Non-pigmented ciliary epithelial cell (primary cell): Measurements from ENCODE around the gene PCID2.

Source experiments
- DNase-seq: peaks from one replicate; pipeline ENCODE4 v3.0.0-alpha.2; 2010; ENCODE audit warnings: low read depth

The PCID2 gene

DNA sequence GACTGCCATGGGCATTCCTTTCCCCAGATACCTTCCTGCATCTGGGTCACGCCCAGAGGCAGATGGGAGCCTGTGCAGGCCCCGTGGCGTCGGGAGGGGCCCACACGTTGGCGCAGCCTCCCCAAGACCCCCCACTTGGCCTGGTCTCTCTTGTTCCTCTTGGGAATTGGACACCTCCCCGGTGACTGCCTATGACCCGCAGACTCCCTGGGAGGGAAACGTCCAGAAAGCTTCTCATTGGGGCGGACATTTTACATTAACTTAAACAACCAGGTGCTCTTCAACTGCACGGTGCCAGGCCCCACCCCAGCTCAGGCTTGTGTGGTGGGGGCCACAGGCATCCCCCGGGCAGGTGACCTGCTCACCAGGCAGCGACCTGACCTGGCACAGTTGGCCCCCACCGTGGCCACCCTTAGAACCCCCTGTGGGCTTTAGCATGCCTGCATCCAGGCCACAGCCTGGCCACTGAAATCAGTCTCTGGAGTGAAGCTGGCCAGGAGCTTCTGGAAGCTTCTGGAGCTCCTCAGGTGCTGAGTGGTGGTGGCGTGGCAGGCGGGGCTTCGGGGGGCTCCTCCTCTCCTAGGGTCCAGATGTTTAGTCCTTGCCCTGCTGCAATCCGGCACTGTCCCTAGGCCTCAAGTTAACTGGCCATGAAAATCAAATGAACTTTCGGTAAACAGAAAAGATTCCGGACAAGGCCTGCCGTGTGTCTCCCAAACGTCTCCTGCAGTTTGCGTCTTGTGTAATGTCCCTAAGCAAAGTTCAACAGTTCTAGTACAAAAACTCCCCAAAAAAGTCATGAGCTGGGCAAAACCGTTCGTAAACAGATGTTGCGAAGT lies 58.5 kb downstream of the PCID2 start:
- DNase-seq = no peak

DNA sequence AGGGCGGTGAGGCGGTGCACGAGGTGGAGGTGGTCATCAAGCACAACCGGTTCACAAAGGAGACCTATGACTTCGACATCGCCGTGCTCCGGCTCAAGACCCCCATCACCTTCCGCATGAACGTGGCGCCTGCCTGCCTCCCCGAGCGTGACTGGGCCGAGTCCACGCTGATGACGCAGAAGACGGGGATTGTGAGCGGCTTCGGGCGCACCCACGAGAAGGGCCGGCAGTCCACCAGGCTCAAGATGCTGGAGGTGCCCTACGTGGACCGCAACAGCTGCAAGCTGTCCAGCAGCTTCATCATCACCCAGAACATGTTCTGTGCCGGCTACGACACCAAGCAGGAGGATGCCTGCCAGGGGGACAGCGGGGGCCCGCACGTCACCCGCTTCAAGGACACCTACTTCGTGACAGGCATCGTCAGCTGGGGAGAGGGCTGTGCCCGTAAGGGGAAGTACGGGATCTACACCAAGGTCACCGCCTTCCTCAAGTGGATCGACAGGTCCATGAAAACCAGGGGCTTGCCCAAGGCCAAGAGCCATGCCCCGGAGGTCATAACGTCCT lies 59.4 kb downstream of the PCID2 start:
- no peak for DNase-seq

DNA sequence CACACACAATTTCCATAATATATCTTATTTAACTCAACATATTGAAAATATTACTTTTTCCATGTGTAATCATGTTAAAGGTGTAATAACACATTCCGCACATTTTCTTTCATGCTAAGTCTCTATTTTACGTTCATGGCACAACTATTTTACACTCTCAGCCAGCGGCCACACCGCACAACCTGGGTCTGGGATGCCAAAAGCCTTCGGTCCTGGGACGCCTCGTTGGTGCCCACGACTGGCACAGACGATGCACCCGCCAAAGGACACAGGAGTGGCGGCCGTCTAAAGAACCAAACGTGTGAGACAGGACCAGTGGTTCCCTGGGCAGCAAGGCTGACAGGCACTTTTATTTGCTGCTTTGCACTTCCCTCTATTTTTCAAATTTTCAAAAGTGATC lies 60.1 kb downstream of the PCID2 start:
- no peak for DNase-seq

DNA sequence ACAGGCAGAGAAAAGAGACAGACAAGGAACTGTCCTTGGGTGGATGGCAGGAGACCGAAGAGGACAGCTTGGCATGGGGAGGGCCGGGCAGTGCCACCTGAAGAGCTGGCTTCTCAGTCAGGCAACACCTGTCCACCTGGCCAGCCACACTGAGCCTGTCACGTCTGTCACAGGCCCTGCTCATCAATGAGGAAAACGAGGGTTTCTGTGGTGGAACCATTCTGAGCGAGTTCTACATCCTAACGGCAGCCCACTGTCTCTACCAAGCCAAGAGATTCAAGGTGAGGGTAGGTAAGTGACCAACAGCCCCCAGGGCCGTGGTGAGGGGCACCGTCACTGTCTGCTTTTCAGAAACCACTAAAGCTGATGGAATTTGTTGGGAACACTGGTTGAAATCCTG lies 61.3 kb downstream of the PCID2 start:
- no peak for DNase-seq

DNA sequence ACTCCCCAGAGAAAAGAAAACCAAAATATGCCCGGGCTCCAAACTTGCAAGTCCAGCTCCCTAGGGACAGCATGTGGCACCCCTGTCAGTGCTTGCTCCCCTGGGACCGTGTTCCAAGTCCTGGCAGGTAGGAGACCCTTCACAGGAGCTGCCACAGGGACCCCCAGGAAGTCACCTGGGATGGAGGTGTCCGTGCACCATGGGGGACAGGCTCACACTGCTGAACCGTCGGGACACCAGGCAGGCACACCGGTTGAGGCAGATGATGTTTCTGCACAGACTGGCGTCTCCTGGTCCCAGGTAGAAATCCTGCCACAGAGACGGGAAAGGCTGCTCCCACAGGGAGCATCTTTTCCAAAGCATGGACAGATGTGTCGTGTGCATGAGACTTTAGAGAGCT lies 61.7 kb downstream of the PCID2 start:
- DNase-seq = no peak

DNA sequence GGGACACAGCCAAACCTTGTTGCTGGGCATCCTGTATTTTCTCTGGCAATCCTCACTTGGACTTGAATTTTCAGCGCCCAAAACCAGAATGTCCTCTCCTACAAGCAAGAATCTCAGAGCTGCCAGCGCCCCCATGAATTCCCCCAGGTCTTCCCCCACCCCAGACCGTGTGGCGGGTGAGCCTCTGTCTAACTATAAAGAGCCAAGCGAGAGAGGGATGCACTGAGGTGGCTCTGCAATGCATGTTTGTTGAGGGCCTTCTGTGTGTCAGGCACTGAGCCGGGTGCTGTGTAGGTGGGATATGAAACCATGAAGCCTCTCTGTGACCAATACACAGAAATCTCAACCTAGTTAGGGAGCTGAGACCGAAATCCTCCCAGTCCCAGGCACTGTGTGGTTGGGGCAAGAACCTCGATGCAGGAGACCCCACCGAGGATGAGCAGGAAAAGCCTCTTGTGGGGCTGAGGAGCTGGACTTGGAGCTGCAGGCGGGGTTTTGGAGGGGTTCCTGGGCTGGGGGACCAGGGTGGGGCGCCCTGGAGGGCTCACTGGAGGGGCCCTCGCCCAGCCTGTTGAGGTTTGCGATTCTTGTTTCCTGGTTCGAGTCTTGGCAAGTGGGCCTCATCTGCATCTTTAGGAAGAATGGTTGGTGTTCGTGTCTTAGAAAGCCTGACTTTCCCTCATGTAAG lies 62.4 kb downstream of the PCID2 start:
- no peak for DNase-seq

DNA sequence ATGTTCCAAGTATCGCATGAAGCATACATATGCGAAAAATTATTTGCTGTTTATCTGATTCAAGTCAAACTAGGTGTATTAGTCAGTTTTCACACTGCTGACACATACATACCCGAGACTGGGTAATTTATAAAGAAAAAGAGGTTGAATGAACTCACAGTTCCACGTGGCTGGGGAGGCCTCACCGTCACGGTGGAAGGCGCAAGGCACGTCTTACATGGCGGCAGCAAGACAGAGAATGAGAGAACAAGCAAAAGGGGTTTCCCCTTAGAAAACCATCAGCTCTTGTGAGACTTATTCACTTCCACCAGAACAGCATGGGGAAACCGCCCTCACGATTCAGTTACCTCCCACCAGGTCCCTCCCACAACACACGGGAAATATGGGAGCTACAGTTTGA lies 63.0 kb downstream of the PCID2 start:
- DNase-seq = no peak

DNA sequence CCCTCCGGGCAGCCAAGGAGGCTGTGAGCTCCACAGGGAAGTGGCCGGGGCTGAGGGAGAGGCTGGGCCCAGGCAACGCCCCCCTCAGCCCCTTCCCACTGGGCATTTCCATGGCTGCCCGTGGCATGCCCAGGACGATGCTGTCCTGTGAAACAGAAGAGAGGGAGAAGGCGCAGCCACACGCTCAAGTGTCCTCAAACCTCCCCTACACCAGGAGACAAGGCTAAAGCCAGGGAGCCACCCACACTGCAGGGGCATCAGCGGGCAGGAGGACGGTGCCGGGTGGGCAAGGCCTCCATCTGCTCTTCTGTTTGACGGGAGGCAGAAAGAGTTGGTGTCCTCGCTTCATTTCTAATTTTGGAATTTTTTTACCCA lies 64.2 kb downstream of the PCID2 start:
- no peak for DNase-seq

DNA sequence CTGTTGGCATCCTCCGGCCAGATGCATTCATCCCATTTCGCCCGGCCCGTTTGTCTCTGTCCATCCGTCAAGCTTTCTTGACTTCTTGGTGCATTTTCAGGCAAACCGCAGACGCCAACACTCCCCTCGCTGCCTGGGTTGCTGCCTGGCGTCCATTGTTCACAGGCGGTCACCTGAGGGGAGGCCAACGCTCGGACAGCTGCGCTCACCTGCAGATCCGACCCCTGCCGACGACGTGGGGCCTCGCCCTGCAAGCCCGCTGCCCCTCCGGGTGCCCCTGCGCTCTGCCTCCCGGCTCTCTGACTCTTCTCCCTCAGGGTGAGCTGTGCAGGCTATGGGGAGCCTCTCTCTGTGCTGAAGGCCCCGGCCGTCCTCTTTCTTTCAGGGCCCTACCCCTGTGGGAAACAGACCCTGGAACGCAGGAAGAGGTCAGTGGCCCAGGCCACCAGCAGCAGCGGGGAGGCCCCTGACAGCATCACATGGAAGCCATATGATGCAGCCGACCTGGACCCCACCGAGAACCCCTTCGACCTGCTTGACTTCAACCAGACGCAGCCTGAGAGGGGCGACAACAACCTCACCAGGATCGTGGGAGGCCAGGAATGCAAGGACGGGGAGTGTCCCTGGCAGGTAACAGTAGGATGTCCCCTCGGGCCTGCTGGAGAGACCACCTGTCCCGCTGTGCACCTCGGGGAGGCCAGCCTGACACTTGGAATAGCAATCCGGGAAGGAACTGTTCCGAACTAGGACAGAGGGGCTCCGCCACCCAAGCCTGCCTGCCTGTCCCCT lies 64.8 kb downstream of the PCID2 start:
- DNase-seq = no peak

DNA sequence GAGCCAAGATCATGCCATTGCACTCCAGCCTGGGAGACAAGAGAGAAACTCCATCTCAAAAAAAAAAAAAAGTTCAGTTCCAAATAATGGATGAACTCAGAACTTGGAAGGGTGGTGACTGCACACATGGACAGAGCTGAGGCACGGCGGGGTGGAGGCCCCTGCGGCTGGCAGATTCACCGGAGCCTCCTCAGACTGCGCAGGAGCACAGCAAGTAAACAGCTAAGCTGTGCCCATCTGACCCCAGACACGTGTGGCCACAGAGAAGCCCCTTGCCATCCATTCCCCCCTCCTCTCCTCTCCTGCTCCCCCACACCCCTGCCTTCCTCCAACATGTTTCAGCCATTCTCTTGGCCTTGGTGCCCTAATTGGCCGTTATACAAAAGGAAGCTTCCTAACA lies 65.6 kb downstream of the PCID2 start:
- no peak for DNase-seq

DNA sequence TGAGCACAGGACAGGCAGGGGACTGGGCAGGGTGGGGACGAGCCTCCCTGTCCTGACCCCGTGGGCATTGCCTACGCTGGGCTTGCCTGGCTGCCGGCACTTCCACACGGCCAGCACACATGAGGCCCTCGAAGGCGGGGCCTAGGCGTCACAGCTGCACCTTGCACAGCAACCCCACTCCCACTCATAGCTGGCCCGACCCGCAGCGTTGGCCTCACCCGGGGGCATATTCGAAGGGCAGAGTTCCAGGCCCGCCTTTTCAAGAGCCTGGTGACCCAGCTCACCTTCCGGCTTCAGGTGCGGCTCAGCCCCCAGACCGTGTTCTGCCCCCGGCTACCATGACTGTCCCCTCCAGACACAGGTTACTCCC lies 66.9 kb downstream of the PCID2 start:
- no peak for DNase-seq

DNA sequence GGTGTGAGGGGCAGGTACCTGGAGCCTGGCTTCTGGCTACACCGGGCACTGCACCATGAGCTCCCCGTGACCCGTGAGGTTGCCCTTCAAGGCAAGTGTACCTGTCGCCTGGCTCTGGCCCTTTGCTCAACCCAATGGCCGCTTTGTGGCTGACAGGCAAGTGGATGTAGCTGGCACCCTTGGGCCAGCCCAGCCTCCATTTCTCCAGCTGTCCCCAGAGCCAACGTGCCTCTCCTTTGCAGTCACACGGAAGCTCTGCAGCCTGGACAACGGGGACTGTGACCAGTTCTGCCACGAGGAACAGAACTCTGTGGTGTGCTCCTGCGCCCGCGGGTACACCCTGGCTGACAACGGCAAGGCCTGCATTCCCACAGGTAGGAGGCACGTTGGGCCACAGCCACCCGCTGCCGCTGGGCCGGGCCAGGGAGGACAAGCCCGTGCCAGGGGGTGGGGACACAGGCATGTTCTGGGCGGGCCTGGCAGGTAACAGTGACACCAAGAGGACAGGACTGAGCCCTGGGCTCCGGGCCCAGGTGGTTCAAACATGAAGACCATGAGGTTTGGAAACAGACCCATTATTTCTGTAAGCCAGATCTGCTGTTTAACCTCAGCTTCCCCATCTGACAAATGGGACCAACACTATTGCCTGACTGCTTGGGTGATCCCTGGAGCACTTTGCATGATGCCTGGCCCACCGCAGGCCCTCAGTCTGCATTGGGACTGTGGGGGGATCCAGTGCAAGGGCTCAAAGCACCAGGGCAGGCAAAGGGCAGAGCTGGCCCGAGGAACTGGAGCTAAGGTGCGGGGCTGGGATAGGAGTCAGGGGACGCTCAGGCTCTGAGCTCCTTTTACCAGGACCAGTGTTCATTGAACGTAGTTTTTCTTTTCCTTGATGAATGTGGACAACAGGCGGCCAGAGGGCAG lies 67.5 kb downstream of the PCID2 start:
- no peak for DNase-seq

DNA sequence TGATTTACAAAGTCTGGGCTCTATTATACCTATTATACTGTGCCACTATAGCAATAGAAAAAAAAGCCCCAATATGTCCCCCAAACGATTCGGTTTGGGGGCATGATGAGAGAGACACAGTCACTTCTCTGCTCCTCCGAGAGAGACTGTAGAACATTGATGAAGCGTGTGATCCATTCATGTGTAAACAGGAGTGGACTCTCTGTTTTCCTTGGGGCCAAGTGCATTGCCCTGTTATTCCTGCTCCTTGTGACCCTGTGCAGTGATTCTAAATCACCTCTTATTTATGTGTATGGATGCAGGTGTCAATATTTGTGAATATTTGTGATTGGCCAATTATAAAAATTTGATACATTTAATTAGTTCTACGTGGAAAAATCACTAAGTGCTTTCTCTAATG lies 68.9 kb downstream of the PCID2 start:
- no peak for DNase-seq

DNA sequence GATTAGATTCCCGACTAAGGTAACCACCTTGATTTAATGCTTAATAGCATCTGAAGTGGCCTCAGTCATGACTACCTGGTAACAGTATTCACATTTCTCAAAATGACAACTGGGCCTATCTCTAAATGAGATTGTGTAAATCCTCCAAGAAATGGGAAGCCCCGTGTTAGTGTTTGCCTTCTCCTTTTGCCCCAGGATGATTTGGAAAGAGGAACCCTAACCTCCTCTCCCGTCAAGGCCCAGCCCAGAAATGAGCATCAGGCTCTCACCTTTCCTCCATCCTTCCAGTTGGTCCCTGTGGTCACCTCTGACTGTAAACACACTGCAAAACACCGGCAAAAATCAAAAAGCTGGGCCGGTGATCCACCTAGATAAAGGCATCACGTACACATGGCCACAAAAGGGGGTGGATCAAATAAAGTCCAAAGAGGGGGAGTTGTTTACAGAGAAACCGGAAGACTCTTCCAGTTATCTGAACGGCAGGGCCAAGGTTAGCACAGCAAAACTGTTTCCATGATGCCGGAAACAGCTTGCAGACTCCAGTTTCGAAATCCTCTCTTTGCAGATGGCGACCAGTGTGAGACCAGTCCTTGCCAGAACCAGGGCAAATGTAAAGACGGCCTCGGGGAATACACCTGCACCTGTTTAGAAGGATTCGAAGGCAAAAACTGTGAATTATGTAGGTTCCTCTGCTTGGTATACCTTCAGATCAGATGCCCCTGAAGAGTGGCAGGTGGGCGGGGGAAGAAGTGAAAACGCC lies 69.5 kb downstream of the PCID2 start:
- DNase-seq = no peak

DNA sequence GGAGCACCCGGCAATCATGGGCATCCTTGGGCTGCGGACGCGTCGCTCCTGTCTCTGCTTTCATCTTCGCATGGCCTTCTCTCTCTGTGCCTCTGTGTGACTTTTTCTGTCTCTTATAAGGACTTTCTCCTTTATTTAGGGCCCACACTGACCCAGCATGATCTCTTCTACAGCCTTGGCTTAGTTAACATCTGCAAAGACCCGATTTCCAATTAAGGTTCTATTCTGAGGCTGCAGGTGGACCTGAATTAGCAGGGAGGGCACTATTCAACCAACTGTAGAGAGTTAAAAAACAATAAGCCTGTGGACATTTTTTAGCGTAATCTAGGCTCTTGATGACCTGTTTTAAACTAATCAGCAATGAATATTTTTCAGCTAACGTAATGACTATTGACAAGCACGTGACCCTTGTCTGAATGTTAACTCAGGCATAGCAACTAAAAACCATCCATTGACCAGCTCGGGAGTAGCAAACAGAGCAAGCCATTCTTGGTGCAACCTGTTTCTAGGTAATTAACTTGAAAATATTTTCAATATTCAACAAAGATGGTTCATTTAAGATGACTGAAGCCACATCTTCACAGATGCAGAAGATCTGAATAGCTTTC lies 70.7 kb downstream of the PCID2 start:
- no peak for DNase-seq

DNA sequence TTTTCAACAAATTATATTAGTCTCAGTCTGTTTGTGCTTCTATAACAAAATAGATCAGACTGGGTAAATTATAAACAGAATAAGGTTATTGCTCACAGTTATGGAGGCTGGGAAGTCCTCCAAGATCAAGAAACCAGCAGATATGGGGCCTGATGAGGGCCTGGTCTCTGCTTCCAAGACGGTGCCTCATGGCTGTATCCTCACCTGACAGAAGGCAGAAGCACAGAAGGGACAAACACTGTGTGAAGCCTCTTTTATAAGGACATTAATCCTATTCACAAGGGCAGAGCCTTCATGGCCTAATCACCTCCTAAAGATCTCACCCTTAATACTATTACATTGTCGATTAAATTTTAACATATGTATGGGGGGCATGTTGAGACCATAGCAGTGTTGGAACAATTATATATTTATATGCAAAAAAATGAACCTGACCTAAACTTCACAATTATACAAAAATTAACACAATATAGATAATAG lies 73.1 kb downstream of the PCID2 start:
- DNase-seq = no peak

DNA sequence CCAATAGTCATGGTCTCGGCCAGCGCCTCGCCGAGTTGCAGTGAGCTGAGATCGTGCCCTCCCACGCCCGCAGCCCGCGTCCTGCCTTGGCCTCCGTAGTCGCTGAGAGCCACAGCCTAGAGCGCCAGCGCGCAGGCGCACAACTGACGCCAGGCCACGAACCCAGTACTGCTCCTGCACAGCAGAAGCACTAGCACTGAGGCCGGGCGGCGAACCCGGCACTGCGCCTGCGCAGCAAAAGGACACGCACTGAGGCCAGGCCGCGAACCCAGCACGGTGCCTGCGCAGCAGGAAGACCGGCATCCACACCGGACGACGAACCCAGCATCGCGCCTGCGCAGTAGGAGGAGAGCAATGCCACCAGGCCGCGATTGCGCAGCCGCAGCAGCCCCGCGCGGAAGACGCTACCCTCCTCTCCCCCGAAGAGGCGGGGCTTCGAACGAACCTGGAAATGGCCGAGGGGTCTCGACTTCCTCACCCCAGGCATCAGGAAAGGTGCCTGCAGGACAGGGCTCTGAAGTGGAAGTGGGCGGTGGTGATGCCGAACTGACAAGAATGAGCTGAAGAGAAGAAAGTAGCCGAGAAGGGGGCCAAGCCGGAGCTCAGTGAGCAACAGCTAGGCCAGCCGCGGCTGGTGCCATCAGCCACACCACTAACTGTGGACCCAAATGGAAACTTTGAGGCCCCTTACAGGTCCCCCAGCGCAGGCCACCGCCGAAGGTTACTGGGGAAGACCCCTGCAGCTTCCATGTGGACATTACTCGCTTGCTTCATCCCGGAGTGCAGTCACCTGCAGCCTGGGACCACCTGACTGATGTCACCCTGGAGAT lies 78.3 kb downstream of the PCID2 start:
- DNase-seq = no peak

DNA sequence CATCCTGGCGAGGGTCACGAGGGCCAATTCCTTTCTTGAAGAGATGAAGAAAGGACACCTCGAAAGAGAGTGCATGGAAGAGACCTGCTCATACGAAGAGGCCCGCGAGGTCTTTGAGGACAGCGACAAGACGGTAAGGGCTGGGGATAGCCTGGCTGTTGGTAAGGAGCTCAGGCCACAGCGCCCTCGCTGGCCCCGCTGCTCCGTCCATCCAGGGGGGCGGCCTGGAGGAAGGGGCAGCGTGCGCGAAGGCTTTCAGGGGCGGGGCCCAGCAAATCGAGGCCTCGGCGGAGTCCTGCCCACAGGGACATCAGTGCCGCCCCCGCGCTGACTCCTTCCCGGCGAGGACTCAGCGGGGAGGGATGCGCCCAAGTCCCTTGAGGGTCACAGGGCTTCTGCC lies 79.0 kb downstream of the PCID2 start:
- no peak for DNase-seq
